ENCODE data around the gene NHSL1.

The NHSL1 gene

GRCh38 chr6:138461647-138462046 is 37.6 kb downstream of the NHSL1 start:
- no peak for DNase-seq (ENCODE audit: low read depth)

DNA sequence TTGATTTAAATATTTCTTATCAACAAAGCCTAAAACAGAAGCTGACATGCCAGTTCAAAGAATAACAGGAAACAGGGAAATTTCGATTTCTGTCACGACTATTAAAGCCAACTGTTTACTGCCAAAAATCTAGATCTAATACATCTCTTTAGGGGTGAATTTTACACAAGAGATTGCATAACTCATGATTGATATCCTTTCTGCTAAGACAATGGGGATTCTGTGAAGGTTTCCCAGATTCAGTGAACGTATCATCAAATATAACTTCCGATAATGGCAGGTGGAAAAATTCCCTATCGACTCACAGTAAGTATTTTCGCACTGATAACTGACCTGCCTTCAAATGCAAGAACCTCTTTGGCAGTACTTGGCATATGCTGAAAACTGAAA is 42.9 kb downstream of the NHSL1 start:
- DNase-seq (ENCODE audit: low read depth): no peak

DNA sequence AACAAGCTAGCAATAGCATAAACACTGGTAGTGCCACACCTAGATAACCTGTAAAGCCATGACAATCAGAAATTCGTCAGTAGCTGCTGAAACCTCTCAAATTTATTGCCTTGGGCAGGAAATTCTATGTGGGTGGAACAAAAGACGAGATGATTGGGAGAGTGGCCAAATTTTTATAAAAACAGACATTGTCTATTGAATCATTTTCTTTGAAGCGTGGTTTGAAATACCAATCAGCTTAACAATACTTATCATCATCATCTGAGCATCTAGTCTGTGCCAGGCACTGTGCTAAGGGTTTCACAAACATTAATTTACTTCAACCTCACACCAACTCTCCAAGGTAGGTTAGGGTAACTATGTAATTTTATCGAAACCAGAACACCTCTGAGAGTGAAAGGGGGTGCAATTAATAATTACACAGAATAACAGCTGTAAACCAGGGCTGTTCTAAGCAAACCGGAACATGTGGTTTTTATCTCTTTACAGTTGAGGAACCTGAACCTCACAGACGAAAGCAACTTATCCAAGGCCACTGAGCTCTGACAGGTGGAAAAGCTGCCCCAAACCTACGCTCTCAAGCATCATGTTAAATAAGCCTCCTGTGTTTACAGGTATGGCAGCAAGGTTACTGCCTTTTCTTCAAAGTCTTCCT is 43.4 kb downstream of the NHSL1 start:
- no peak for DNase-seq (ENCODE audit: low read depth)

GRCh38 chr6:138454981-138455706 is 44.1 kb downstream of the NHSL1 start:
- DNase-seq (ENCODE audit: low read depth): peak; percentile 28

DNA sequence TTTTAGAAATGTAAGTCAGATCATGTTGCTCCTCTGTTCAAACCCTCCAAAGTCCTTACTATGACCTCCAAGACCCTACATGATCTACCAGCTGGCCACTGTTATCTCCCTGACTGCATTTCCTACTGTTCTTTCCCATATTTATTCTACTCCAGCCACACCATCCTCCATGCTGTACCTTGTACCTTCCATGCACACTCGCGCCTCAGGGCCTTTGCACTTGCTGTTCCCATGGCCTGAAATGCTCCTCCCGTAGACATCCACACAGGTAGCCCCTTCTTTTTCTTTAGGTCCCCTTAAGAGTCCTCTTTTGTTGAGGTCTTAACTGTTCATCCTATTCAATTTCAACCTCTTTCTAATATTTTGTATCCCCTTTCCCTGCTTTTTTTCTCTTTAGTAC is 48.3 kb downstream of the NHSL1 start:
- DNase-seq (ENCODE audit: low read depth): no peak

- DNase-seq (ENCODE audit: low read depth): no peak
These were observed 48.8 kb downstream of the NHSL1 start for GRCh38 chr6:138450445-138450844.

GRCh38 chr6:138446821-138447220 is 52.5 kb downstream of the NHSL1 start:
- no peak for DNase-seq (ENCODE audit: low read depth)

DNA sequence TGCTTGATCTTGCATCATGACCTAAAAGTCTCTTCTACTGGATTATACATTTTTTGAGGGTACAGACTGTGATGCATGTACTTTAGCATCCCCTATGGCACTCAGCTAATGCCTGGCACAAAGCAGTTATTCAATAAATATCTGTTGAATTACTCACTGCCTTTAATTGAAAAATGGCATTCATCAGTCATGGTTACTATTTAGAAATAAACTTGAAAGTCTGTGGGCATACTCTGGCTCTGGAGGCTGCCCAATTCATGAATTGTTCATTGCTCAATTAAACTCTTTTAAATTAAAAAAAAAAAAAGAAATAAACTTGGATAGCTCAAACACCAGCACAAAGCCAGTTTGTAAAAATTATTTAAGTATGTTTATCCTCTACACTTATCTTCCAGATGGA is 55.3 kb downstream of the NHSL1 start:
- no peak for DNase-seq (ENCODE audit: low read depth)

GRCh38 chr6:138442663-138443062 is 56.6 kb downstream of the NHSL1 start:
- DNase-seq (ENCODE audit: low read depth): no peak

DNA sequence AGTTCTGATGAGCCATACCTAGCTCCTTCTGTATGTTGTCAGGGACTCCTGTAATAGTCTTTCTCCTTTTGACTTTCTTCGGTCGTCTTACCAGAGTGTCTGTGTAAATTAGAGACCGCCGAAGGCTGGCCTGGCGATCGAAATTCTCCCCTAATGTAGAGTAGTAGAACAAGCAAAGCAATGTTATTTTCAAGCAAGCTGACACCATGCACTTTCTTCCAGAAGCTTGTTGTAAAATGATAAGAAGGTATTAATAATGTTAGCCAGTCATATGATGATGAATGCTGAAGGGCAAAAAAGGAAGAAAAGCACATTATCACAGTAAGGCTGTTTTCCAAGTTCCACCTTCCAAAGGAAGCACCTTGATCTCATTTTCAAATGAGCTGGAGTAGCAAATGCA is 57.3 kb downstream of the NHSL1 start:
- no peak for DNase-seq (ENCODE audit: low read depth)

- DNase-seq (ENCODE audit: low read depth): no peak
These were observed 58.4 kb downstream of the NHSL1 start for GRCh38 chr6:138440758-138441357.

- DNase-seq (ENCODE audit: low read depth): no peak
These were observed 59.0 kb downstream of the NHSL1 start for GRCh38 chr6:138440296-138440695.

DNA sequence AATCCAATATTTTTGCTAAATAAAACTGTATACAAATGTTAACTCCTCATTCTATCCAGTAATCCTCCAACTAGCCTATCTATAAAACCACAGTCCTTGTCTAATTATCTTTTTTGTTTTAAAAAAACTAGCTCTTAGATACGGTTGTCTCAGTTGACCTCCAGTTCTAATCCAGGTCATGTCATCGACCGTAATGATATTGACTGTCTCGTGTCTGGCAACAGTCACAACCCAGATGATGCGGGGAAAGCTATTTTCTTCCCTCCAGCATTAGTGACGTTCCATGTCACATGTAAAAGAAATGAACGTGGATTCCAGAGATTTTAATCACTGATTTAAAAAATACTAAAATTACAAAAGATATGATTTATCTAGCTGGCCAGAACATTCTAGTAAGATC is 59.7 kb downstream of the NHSL1 start:
- no peak for DNase-seq (ENCODE audit: low read depth)

DNA sequence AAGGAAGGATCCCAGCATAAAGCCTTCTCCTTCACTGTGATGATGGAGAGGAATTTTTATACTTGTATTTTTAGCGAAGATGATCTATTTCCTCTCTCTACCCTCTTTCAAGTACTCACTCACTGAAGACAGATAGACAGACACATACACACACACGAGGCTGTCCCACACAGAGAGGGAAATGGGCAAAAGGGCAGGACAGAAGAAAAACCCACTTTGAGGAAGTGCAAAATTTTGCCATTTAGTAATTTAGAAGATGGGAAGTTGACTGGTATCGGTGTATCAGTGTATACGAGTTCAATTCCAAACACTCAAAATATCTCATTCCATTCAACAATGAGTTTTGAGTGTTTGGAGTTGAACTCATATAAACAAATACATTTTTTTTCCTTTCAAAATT is 64.4 kb downstream of the NHSL1 start:
- no peak for DNase-seq (ENCODE audit: low read depth)

DNA sequence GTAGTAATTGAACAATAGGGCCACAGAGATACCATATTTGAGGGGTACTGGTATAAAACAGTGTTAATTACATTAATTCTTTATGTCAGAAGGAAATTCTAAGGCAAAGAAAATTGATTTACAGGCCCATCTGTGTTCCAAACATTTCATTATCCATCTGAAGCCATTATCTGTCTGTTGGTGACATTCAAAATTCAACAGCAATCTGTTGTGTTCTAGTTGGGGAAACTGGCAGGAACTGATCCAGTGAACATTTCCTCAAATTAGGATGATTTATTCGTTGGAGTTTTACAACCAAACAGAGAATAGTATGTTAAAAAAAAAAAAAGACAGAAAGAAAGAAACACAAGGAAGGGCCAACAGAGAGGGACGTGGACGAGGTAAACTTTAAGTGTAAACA is 65.2 kb downstream of the NHSL1 start:
- no peak for DNase-seq (ENCODE audit: low read depth)

- no peak for DNase-seq (ENCODE audit: low read depth)
These were observed 67.3 kb downstream of the NHSL1 start for GRCh38 chr6:138432063-138432356.

DNA sequence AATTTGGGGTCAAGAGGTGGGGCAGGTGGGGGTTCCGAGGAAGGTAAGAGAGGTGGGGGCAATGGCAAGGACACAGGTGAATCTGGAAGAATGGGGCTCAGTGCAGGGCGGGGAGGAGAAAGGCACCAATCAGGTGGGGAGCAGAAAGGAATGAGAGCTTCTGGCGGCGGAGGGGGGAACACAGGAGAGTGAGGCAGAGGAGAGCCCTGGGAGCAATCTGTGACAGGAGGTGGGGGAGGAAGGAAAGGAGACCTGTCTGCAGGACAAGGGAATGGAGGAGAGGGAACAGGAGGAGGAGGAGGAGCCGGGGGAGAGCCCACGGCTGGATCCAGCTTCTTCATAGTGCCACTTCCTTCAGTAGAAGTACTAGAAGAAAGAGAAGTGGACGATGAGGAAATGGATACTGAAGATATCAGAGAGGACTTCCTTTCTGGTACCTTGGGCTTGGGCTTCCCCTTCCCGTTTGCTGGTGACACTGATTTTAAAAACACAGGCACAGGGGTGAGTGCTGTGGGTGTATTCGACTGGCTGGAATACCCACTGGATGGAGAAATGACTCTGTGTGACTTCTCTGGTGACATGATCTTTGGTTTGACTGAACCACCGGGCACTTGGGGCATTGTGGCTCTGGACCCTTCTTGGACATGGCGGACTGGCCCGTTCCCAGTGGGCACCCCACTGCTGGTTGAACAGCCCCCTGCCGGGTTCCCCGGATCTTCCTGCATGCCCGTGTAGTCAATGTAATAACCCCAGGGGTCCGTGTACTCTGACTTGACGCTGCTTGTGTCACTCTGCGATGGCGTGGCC is 67.8 kb downstream of the NHSL1 start:
- DNase-seq (ENCODE audit: low read depth): no peak

DNA sequence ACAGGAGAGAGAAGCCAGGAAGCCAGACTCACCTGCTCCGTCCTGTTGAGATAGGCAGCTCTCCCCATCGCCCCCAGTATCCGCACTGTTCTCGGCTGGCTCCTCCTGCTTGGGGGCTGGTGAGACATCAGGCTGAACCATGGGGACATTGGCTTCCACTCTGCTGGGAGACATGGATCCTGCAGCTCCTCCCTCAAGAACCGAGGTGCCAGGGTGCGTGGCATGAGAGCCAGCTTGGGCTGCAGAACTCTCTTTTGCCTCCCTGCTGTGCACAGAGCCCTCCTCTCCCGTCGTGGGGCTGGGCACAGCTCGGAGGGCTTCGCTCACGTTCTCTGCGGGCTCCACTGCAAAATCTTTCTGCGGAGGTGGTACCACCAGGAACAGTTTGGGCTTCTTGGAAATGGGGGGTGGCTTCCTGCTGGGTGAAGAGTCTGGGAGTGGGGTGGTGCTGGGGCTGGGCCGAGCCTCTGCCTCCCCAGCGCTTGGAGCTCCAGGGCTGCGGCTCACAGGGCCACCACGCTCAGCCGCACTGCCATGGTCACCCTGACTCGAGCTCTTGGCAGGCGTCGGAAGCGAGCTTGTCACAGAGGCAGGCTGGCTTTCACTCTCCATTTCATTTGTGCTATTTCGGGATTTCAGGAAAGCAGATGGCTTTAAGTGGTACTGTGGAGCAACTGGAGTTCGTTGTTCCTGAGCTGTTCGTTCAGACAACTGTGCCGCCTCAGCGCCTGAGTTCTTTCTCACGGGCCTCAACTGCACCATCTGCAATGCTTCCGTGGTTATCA is 68.7 kb downstream of the NHSL1 start:
- DNase-seq (ENCODE audit: low read depth): no peak

DNA sequence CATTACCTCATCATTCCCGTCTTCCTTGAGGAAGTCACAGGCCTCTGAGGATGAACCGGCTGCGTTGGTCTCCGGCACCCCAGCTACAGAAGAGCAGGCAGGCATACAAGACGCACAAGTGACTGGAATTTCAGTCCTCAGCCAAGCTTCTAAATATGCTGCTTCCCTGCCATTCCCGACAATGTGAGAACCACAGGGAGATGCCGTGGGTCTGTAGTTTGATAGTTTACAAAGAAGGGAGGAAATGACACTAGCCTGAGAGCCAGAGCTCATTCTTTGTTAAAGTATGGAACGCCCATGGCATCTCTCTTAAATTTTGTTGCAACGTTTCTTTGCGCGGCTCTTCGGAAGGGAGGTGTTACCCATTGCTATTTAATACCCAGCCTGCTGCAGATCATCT is 69.5 kb downstream of the NHSL1 start:
- DNase-seq (ENCODE audit: low read depth): no peak

DNA sequence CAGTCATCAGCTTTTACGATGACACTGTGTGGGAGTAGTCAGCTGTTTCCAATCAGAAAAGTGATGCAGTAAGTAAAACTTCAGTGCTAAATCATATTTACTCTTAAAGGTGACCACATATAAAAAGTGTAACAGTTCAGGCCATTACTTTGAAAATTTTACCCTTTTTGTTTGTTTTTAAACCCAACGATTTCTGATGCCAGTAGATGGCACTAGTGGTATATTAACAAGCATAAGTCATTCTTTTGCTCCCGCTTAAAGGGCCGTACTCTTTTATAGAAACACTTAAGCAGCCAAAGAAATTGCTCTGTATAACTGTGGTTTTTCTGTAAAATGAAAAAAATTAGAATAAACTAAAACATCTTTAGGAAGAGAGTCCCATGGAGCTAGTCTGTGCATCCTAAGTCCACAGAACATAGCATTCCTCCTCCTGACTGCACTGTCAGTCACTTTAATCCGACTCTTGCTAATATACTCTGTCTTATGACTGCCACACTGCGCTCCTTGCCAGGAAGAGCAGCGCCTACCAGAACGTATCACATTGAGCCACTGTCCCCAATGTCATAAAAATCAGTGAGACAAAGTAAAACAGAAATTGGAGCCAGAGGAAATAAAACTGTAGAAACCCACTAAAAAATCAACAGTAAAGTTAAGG is 70.2 kb downstream of the NHSL1 start:
- DNase-seq (ENCODE audit: low read depth): no peak

DNA sequence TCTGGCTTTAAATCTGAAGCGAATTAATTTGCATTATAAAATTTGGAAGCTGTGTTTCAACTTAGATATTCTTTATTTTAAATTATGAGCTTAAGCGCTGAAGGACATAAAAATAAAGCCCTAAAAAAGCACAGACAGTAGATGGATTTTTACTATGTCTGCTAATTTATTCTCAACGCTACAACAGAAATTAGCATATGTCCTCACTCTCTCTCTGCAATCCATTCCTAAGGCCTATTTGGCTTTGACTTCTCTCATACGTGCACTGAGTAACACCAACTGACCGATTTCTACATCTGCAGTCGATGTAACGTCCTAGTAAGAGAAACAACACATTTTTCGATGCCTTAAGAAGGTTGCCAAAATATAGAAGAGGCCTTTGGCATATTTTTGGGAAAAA is 71.6 kb downstream of the NHSL1 start:
- no peak for DNase-seq (ENCODE audit: low read depth)
